GF-D8 (cell line): Measurements from ENCODE around the gene DUOXA1.
"Not testable (repeated sequence)": the region's sequence is repeated elsewhere in the genome, so short reads cannot be mapped to it uniquely, and the experiment has no call there.

Experiments used
- DNase-seq: peaks from one replicate; lab custom pipeline; 2025; lab: John Stamatoyannopoulos, UW

Gene DUOXA1

DNA sequence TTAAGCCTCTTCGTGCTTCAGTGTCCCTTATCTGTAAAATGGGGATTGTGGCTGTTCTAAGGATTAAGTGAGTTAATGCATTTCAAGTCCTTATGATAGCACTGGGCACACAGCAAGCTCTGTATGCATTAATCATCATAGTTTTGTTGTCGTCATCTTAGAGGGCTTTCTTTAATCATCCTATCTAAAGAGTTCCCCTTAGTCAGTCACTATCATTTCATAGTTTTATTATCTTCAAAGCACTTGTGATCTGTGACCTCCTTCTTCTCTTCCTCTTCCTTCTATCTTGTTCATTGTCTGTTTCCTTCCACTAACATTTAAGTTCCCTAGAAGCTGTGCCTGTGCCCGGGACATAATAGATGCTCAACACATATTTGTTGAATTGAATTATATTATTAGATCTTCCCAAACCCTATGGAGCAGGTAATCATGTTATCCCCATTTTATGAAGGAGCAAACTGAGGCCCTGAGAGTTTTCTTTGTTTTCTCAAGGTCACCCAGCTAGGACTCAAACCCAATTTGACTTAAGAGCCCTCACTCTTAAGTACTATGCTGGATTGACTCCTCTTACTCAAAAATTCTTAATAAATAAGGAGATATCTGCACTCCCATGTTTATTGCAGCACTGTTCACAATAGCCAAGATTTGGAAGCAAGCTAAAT, 39.8 kb downstream of the DUOXA1 start:
- DNase-seq, result no peak

DNA sequence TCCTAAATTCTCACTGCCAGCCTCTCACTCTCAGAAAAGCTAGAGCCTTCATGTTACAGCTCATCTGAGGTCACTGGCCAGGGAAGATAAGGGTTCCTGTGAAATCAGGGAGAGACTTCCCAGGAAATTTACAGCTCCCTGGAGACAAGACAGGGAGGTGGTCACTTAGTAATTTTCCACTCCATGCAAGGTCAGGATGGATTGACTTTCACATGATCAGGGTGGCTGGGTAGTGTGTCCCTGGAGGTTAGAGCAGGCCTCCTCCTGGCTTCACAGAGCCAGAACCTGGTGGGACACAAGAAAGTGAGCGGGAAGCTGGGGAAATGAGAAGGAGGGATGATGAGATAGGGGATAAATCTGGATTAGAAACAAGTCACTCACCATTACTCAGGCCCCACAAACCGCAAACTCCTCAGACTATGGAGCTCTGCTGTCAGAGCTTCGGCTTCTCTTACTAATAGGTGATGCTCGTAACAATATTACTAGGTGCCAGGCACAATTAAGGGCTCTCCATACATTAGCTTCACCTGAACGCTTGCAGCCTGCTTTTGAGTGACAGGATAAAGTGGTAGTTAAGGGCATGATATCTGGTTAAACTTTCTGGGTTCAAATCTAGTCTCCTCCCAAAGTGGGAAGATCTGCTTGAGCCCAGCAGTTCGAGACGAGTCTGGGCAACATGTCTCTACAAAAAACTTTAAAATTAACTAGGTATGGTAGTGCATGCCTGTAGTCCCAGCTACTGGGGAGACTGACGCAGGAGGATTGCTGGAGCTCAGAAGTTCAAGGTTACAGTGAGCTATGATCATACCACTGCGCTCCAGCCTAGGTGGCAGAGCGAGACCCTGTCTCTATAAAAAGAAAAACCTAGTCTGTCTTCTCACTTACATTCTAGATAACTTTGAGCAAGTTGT, 40.6 kb downstream of the DUOXA1 start:
- DNase-seq, result no peak

DNA sequence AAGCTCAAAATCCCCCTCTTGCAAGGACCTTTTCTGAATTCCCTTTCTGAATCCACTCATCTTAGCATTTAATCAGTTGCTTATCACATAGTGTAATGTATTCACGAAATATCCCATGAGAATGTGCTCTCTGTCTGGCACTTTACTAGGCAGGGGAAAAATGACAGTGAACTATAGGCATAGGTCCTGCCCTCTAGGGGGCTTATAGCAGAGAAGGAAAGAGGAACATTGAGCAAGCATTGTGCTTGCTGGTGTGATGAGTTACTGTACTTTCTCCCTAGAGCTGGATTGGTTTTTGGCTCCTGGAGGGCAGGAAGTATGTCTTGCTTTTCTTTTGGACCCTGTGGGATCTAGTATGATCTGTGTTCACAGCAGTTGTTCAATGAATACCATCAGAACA, 42.2 kb downstream of the DUOXA1 start:
- no peak for DNase-seq

DNA sequence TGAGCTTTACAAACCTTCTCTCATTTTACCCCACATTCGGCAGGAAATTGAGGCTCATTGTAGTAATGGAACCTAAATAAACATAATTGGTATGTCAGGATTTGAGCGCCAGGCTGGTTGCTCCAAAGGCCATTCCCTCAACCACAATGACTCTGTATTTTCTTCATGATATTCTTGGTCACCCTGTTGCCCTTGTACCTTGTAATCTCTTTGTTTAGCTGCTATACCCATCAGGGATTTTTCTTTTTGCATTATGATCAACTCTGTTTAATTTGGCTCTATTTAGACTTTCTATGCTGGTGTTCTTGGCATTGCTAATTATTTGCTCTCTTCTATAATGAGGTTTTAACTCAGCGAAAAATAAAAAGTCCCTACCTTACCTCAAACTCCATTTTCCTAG, 45.5 kb downstream of the DUOXA1 start:
- DNase-seq, result no peak

DNA sequence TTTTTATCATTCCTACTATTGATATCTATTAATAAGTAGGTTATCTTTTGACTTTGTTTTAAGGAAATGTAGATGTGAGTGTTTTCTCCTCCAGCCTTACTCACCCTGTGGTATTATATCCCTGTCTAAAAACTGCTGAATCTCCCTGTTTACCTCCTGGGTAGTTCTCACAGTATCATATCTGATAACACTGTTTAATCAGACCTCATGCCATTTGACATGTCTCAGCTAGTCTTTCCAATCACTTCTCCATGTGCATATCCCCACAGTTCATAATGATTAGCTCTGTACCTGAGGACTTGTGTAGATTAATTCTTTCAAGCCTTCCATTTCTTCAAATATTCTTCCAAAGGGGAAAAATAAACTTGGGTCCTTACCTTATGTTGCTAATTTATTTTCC, 46.5 kb downstream of the DUOXA1 start:
- DNase-seq, result no peak

DNA sequence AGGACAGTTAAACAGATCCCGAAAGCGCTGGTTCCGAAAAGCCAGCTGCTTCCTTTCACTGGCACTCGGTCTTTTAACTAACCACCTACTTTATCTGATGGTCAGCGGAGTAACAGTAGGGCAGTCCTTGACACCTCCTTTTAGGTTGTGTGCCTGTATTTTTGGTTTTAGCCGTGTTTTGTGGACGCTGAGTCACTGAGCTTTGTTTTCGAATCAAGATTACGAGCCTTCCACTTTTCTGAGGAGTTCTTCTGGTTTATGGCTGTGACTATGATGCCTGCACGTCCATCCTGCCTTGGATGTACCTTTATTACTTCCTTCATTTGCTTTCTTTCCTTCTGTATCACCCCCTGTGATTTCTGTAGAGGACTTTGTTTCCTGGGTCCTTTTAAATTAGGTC, 47.3 kb downstream of the DUOXA1 start:
- not testable (repeated sequence) for DNase-seq

DNA sequence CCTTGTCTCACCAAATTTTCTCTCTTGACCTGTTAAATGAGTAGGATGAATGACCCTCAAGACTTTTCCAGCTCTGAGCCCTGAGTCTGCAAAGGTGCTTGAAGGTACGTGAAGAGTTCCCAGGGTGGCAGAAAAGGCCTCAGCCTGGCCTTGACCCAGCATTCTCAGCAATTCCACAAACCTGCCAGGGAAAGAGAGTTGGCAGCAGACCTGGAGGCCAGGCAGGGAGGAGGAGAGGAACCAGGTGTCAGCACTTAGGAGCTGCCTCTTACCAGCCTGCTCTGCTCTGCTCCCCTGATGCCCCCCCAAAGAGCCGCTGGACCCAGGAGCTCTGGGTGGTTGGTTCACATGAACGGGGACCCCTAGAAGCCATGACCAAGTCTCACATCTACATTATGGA, 49.1 kb downstream of the DUOXA1 start:
- not testable (repeated sequence) for DNase-seq

DNA sequence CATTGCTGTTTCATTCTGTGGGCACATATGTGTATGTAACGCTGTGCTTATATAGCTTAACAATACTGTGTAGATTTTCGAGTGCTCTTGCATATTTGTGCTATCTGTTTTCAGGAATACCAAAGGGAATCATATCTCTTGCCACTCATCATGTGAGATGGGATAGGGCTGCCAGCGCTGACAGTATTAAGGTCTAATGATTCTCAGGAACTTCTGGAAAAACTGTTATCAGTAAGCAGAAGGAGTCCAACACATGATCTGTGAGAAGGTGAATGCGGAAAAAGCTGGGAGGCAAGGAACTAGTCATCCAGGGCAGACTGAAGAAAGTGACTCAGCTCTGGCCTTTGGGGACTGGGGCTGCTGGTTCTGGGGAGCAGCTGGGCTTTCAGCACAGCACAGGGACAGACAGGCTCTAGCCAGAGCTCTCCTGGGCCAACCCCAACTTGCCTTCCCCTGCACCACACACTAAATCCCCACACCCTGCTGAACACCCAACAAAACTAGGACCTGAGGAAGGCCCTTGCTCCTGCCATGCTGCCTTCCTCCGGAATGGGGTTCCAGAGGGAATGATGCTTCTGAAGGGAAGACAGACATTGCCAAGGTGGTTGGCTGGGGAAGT, 49.9 kb downstream of the DUOXA1 start:
- not testable (repeated sequence) for DNase-seq

DNA sequence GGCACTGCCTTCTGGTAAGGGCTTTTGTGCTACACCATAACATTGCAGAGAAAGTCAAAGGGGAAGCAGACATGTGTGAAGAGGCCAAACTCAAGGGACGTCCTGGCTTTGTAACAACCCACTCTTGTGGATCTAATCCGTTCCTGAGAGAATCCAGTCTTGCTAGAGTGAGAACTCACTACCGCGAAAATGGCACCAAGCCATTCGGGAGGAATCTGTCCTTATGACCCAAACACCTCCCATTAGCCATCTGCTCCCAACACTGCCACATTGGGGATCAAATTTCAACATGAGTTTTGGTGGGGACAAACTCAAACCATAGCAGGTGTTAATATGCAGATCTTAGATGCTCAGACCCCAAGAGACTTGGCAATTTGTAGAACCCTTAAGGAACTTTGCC, 50.5 kb downstream of the DUOXA1 start:
- not testable (repeated sequence) for DNase-seq

DNA sequence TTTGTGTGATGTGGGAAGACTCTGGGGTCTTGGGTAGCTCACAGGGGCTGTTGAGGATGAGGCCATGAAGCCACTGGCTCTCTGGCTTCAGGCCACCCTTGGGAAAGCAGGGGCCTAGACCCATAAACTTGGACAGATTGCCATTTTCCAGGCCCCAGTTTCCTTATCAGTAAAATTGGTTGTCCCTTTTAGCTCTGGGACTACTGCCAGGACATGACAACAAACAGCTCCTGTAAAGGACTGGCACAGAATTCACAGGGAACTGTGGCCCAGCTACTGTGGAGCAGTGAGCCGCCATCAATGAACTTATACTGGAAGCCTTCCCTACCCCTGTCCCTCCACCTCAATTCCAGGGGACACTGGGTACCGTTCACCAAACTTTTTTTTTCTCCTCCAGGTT, 52.3 kb downstream of the DUOXA1 start:
- not testable (repeated sequence) for DNase-seq

DNA sequence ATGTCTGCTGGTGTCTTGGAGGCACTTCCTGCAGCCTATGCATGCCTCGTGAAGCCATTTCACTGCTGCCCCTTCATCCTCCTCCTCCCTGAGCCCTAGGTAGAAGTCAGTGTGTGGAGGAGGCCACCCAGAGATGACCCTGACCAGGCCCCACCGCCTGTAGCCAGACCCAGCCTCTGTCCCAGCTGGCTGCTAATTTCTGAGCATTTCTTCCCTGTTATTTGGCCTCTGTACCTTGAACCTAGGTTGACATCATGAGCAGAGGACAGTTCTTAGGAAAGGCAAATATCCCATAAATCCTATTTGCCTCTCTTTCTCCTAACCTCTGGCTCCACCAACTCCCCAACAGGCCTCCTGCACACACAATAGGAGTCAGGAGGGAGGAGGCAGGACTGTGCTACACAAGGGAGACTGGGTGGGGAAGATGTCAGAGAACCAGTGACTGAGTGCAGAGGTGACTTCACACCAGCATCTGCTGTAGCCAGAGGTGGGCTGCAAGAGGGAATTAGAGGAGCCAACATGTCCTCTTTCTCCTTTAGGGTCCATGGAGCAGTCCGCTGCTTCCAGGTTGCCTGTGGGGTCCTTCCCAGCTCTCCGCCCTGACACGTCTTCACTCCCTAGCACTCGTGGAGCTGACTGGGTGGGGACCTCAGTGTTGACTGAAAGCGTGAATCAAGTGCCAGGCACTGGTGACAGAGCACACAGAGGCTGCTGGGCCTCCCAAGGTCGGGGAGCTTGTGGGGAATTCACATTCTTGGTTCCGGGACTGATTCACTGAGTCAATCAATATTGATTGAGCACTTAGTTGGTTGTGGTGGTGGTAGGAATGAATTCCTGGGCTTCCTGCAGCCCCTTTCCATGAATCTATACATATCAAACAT, 54.0 kb downstream of the DUOXA1 start:
- not testable (repeated sequence) for DNase-seq

DNA sequence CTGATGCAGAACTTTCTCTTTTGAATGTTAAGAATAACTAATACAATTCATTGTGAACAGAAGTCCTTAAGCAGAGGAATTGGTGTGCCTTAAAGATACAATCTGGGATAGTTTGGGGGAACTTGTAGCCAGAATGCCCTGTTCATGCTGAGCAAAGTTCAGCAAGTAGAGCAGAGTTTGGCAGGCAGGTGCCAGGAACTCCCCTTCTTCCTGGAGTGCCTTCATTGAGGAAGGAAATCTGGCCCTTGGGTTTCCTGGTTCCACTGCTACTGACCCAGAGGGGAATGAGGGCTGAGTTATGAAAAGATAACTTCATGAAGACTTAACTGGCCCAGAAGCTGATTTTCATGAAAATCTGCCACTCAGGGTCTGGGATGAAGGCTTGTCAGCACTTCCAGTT, 56.1 kb downstream of the DUOXA1 start:
- not testable (repeated sequence) for DNase-seq

DNA sequence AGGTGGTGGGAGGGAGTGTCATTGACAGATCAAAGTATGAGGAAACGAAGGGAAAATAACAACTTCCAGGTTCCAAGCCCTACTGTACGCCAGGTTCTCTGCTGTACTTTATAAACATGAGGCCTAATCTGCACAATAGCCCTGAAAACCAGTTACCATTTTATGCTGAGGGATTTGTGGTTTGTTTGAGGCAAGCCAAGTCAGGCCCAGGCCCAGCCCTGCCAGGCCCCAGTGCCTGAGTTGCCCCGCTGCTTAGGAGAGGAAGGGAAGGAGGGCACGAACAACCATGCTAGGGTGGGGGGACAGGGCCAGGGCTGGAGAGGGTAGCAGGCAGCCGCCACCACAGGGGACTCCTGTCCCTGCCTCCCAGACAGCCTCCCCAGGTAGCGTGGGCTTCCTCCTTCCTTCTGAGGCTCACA, 59.7 kb downstream of the DUOXA1 start:
- not testable (repeated sequence) for DNase-seq
